HG02759 (cell line): ENCODE measurements around the gene RABGAP1.

Experiments
- ATAC-seq: cut with Tn5 transposase; IDR thresholded peaks from one replicate; pipeline ENCODE4 v1.9.1; 2021; ENCODE audit warnings: mild to moderate bottlenecking, moderate library complexity; ENCODE audit not compliant: unreplicated experiment

RABGAP1 gene

GRCh38 chr9:123007269-123007668 is 66.4 kb downstream of the RABGAP1 start:
- no peak for ATAC-seq

- no peak for ATAC-seq
Observed at GRCh38 chr9:123008909-123009308, 68.1 kb downstream of the RABGAP1 start.

- ATAC-seq: no peak
Observed at GRCh38 chr9:123011380-123011779, 70.6 kb downstream of the RABGAP1 start.

GRCh38 chr9:123011878-123012528 is 71.2 kb downstream of the RABGAP1 start:
- no peak for ATAC-seq

DNA sequence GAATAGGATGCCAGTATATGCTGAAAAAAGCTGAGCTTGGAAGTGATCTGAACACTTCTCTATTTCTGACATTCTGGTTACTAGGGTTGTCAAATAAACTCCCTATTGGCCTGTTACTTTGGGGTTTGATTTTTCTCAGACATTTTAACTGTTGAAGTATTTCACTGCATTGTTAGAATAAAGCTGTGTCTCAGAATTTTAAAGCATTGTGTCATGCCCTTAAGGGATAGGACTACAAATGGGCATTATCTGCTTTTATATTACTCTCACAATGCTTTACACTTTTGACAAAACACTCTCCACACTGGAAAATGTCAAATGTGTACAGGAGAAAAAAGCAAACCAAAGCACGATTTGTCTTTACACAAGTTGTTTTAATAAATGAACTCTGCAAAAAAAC is 75.8 kb downstream of the RABGAP1 start:
- ATAC-seq: no peak

GRCh38 chr9:123020796-123021195 is 80.0 kb downstream of the RABGAP1 start:
- ATAC-seq: no peak

- ATAC-seq: no peak
Observed at GRCh38 chr9:123026425-123026824, 85.6 kb downstream of the RABGAP1 start.

DNA sequence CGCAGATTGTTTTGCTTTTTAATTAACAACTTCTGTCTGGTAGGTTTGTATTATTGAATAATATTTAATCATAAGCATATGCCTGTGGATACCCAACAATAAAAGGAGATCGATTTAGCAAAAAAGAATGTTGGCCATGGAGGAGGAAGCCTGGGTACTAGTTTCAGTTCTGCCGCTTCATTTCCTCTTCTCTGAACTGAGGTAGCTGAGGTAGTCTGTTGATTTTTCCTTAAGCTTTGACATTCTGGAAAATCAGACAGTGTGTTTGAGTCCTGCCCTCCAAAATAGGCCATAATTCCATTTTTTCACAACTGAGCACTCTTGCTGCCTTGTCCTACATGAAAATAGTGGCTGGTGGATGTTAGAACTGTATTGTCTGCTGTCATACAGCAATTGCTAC is 86.7 kb downstream of the RABGAP1 start:
- ATAC-seq: no peak

DNA sequence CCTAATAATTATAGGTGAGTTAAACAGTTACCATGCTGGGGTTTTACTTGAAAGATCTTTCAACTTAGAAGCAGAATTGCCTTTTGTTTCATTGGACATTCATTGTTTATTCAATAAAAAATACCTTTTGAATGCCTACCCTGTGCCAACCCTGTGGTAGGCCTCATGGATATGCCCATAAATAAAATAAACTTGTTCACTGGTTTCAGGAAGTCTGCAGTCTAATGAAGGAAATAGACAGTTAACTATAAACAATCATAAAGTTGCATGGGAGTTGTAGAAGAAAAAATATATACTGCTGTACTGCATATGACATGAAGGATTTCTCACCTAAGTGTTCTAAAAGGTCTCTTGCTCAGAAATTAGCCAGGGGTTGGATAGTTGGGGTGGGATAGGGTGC is 87.3 kb downstream of the RABGAP1 start:
- no peak for ATAC-seq

DNA sequence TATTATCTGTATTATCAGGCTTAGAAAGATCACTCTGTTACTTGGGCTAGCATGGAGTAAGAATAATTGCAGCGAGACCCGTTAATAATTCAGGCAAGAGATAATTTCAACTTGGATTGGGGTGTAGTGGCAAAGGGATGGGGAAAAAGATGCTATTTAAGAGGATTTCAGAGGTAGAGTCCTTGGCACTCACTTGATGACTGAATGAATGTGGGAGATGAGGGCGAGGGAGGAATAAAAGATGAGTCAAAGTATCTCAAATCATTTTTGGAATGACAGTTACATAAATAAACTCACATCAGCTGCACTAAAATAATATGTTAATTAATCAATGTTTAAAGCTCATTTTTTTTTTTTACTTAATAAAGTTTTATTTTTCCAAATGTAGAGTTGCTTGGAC is 88.2 kb downstream of the RABGAP1 start:
- no peak for ATAC-seq

DNA sequence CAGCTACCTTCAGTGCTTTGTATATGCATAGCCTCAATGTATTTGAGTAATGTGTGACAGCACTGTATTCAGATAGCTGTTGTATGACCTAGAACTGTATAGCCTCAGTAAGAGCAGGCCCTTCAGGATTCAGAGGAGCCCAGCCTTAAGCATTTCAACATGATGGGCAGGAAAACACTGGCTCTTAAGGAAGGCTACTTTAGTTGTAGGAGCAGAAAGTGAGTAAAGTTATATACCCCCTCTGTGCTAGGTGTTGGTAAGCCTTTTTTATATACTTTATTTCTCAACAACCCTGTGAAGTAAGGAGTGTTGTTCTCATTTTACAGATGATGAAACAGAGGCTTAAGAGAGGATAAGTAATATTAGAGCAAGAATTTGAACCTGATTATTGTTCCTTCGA is 91.1 kb downstream of the RABGAP1 start:
- no peak for ATAC-seq

GRCh38 chr9:123033352-123033751 is 92.5 kb downstream of the RABGAP1 start, which contains the start of gene GPR21:
Gene GPR21 (plus strand): TSS chr9:123033667. CDS start chr9:123034567, 900 bp downstream.
- no peak for ATAC-seq

DNA sequence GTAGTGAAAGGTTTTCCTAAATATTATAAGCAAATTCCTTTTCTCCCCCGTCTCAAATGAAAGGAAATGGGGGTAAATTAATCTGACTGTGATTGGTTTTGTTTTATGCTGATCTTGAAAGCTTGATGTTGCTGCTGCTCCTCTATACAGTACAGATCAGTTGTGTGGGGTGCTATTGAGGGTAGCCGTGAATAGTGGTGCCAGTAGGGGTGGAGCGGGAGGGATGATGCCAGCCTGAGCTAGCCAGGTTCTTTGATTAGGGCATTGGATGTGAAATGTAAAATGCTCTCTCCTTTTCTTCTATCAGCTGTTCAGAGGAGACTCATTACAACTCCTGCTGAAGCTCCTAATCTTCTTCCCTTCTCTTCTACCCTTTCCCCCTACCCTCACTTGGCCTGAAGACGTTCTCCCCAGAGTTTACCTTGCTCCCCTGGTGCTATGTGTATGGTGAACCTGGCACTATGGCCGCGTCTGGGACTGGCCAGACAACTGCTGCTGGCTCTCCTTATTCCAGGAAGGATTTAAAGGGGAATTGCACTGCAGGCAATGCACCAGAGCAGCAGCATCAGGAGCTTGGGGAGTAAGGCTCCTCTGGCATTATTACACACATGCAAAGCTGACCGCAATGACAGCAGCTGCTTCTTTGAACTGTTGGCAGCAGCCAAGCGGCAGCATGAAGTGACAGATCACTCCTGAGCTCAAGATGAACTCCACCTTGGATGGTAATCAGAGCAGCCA is 93.2 kb downstream of the RABGAP1 start:
- no peak for ATAC-seq

DNA sequence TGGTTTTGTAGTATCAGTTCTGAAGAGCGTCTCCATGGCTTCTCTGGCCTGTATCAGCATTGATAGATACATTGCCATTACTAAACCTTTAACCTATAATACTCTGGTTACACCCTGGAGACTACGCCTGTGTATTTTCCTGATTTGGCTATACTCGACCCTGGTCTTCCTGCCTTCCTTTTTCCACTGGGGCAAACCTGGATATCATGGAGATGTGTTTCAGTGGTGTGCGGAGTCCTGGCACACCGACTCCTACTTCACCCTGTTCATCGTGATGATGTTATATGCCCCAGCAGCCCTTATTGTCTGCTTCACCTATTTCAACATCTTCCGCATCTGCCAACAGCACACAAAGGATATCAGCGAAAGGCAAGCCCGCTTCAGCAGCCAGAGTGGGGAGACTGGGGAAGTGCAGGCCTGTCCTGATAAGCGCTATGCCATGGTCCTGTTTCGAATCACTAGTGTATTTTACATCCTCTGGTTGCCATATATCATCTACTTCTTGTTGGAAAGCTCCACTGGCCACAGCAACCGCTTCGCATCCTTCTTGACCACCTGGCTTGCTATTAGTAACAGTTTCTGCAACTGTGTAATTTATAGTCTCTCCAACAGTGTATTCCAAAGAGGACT is 94.2 kb downstream of the RABGAP1 start:
- no peak for ATAC-seq

DNA sequence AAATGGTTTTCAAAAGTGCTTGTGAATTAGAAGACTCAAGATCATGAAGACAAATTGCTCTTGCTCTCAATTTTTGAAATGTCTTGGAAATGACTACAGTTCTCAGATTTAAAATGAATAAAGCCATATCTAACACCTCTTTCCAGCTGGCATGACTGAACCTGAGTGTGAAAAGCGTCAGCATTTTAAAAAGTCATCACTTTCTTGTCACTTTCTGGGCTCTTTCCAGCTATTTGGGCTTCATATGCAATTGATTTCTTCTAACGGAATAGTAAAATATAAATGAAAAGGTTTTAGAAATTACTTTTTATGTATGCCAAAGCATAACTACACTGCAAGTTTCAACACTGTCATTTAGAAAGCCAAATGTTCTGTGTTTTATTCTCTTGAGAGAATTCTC is 95.0 kb downstream of the RABGAP1 start:
- no peak for ATAC-seq

DNA sequence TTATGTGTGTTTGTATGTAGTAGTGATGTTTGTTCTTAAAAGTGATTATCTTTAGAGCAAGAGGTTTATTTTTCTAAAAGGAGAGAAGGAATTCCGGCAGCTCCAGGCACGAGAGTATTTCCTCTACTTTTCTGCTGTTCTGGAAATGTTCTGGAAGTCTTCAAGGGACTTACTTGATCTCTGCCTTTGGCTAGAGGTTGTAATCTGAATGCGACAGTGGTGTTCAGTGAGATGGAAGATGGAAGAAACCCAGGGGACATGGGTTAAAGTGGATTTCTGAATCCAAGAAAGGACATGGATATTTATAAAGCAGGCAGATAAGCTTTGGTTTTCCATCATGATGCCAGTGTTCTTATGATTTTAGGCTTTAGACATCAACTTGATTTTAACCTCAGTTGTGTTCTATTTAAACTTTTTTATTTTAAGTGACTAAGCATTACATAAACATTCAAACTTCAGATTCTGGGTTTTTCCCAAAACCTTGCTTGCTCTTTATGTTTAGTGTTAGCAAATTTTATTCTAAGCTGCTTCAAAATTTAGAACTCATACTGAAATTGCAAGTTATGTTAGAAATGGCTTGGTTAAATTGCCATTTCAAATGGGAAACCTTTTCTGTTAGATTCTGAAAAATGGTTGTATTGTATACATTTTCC is 96.2 kb downstream of the RABGAP1 start:
- no peak for ATAC-seq

DNA sequence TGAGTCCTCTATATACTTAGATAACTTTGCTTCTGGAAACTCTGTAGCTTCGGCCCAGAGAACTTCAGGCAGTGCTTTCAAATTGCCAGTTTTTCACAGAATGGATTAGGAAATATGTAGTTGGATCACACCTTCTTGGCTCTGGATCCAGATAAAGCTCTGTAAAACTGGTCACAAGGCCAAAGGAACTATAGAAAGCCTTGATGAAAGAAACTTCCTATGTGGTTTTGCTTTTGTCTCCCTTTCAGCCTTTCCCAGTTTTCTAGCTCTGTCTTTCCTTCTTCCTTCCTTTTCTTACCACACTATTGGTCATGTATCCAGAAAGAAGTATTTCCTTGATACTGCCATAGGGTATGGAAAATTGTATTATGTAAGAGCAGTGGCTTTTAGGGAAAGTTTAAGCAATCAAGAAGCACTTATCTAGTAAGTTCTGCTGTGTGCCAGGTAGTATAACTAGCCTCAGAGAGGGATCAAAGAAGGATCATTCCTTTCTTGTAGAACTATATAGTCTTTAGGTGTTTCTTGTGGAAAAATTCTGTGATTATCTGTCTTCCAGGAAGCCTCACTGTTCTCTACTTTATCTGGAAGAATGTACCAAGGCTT is 98.9 kb downstream of the RABGAP1 start:
- no peak for ATAC-seq

DNA sequence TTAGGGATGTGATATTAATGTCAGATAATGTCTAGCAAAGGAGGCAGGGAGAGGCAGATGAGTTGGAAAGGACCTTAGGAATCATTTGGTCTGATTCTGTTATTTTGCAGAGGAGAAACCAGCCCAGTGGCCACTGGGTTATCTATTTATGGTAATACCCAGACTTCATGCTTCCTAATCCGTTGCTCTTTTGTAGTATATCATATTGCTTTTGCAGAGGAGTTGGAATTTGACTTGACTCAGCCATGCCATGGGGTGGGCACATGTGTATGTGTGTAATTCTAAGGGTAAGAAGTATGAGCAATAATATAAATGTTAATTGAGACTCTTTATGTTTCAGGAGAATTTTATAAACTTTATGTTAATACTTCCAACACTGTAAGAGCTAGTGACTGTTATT is 100.0 kb downstream of the RABGAP1 start:
- no peak for ATAC-seq

GRCh38 chr9:123041489-123041888 is 100.7 kb downstream of the RABGAP1 start:
- no peak for ATAC-seq

DNA sequence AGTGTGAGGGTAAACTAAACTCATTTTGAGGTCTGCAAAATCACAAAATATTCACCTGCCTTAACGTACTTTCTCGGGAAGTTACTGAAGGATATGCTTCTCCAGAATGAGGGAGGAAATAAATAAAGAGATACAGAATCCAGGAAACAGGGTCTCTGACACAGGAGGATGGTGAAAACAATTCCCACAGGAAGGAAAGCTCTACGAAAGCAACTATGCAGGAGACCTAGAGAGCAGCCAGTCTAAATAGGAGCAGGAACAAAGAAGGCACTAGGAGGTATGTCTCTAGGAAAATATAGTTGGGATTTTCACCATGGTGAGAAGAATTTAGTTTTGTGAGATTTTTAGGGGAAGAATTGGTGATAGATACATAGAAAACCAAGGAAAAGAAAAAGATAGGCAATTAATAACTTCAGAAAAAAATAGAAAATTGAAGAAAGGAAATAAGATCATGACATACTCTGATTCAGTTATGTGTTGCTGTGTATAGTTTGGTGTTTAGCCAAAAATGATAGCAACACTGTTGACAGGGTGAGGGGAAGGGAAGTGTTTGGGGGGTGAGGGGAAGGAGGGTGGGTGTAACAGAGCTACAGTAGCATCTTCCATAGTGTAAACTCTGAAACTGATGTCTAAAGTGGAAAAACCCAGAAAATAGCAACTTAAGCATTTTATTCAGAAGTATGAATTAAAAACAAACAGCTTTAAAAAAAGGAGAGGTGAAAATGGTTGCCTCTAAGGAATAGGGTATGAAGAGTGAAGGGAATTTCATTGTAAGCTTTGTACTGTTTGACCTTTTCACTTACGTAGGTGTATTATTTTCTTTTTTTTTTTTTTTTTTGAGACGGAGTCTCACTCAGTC is 102.5 kb downstream of the RABGAP1 start:
- ATAC-seq: no peak
